SHP77 (cell line): Measurements from ENCODE around the gene RTBDN.
"Not testable (repeated sequence)": the region's sequence is repeated elsewhere in the genome, so short reads cannot be mapped to it uniquely, and the experiment has no call there.

Experiments used
- DNase-seq, 2 experiments: peaks; one replicate each; lab custom pipeline; 2025; lab: John Stamatoyannopoulos, UW

The RTBDN gene

GRCh38 chr19:12817810-12818209 is 16.6 kb downstream of the RTBDN start:
- DNase-seq: not testable (repeated sequence)

- not testable (repeated sequence) for DNase-seq
These were observed 17.2 kb downstream of the RTBDN start for GRCh38 chr19:12817188-12817587.

GRCh38 chr19:12815088-12815487 is 19.3 kb downstream of the RTBDN start:
- no peak for DNase-seq

DNA sequence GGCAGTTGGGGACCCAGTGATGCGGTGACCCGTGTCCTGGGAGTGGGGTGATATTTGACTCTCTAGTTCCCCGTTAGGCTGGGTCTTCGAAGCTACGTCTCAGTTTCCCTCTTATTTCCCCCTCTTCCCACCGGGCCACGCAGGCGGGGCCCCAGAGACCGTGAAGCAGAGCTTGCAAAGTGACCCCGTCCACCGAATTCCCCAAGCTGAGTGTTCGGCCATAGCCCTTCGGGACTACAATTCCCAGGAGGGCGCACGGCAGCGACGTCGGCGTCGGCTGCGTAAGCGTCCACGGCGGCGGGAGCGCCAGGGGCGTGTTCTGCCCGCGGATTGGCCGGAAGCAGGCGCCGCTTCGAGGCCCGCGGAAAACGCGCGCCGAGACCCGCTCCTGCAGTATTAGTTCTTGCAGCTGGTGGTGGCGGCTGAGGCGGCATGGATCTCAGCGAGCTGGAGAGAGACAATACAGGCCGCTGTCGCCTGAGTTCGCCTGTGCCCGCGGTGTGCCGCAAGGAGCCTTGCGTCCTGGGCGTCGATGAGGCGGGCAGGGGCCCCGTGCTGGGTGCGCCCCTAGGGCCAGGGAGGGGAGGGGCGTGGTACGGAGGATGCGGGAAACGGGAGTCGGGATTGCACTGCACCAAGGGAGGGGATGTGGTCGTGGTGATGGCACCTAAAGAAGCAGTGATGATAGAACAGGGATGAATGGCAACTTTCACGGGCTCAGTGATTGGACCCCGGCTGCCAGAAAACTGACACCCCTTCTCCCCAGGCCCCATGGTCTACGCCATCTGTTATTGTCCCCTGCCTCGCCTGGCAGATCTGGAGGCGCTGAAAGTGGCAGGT is 27.9 kb downstream of the RTBDN start, which contains the start of gene RNASEH2A:
Gene RNASEH2A (plus strand): TSS at position 343 of the 840 bp plus-strand sequence. CDS start 90 bp downstream, at position 433.
- peak; percentile 67 to 88 for DNase-seq

- no peak for DNase-seq
These were observed 30.3 kb downstream of the RTBDN start for GRCh38 chr19:12804051-12804450.

- no peak for DNase-seq
These were observed 31.9 kb downstream of the RTBDN start for GRCh38 chr19:12802267-12803106.

- DNase-seq: peak; percentile 79 to 85
These were observed 32.7 kb downstream of the RTBDN start, which contains the start of the genes PRDX2 and THSD8 for GRCh38 chr19:12801466-12802266. PRDX2 (minus strand) TSS chr19:12801800; CDS start chr19:12801261, 539 bp downstream. THSD8 (plus strand) TSS chr19:12802069; CDS start chr19:12802072, 3 bp downstream.

GRCh38 chr19:12800923-12801465 is 33.4 kb downstream of the RTBDN start:
- no peak for DNase-seq

- no peak for DNase-seq
These were observed 34.0 kb downstream of the RTBDN start for GRCh38 chr19:12800466-12800770.

DNA sequence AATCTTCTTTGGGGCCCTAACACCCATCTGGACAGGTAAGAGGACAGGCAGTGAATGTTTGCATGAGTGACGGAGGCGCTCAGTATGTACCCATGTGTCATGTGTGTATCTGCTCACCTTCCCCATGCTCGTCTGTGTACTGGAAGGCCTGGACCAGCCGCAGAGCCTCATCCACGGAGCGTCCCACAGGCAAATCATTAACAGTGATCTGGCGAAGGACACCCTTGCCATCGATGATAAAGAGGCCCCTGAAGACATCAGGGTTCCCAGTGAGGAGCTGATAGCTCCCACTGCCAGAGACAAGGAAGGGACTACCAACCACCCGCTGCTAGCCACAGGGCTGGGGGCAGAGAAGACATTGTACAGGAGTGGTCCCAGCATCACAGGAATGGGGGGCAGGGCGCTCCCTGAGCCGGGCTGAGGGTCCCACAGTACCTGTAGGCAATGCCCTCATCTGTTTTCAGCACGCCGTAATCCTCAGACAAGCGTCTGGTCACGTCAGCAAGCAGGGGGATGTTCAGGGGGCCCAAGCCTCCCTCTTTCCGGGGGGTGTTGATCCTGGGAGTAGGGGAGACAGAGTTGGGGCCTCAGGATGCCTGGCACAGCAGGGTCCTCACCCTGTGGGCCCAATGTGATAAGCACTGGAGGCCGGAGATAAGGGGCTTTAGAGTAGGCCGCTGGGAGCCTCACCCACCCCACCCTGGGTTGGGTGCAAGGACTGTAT is 34.5 kb downstream of the RTBDN start:
- no peak for DNase-seq

DNA sequence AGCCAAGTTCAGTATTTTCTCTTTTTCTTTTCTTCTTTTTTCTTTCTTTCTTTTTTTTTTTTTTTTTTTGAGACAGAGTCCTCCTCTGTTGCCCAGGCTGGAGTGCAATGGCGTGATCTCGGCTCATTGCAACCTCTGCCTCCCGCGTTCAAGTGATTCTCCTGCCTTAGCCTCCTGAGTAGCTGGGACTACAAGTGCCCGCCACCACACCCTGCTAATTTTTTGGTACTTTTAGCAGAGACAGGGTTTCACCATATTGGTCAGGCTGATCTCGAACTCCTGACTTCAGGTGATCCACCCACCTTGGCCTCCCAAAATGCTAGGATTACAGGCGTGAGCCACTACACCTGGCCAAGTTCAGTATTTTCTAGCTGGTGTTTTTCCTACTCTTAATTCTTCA is 36.8 kb downstream of the RTBDN start:
- not testable (repeated sequence) for DNase-seq

DNA sequence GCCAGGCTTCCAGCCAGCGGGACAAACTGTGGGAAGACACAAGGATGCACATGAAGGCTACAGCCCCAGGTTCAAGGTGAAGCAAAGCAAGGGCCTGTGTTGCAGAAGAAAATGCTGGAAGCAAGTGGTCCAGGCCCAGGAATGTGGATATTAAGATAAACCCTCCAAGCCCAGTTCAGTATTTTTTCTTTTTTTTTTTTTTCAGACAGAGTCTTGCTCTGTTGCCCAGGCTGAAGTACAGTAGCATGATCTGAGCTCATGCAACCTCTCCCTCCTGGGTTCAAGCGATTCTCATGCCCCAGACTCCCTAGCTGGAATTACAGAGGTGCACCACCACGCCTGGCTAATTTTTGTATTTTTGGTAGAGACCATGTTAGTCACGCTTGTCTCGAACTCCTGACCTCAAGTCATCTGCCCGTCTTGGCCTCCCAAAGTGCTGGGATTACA is 37.2 kb downstream of the RTBDN start:
- no peak for DNase-seq

GRCh38 chr19:12796146-12797071 is 38.0 kb downstream of the RTBDN start:
- DNase-seq: peak; percentile 80 to 83

GRCh38 chr19:12794971-12795381 is 39.4 kb downstream of the RTBDN start:
- DNase-seq: no peak

GRCh38 chr19:12794196-12794941 is 40.0 kb downstream of the RTBDN start:
- DNase-seq: no peak

DNA sequence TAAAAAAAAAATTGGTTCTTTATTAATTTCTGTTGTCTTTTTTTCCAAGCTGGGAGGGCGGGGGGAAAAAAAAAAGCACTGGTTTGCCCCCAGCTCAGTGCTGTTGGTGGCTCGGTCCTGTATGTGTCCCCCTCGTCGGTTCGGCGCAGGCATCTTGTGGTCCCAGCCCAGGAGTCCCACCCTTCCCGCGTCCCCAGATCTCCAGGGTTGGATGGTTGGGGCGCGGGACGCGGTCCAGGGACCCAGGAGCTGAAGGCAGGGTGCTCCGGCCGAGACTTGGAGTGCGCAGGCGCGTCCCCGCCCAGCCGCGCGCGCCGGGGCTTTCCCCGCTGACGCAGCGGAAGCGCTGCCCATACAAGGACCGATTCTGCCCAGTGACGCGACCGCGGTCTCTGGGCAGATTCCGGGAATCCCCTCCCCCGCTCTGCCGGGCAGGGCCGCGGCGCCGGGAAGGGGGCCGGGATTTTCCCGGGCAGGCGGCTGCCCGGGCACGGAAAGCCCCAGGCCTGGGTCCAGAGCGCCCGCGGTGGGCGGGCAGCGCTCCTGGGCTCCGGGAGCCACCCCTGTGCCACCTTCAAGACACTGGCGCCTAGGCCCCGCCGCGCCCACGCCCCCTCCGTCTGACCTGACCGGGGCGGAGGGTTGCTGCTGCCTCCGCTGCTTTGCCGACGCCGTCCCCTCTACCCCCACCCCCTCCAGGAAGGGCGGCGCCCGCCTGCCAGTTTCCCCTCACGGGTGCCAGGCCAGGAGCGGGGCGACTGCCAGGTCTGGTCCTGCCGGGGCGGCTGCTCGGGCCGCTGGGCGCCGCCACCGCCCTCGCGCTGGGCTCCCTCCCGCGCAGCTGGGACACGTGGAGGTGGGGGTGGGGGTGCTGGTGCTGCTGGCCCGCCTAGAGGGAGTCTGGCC is 40.8 kb downstream of the RTBDN start:
- peak; percentile 83 to 86 for DNase-seq

GRCh38 chr19:12792853-12793289 is 41.5 kb downstream of the RTBDN start:
- DNase-seq: no peak
